MM.1S (cell line): ENCODE data around the gene ZBTB43.

Experiments
- DNase-seq: peaks from one replicate; pipeline ENCODE4 v3.0.0-alpha.2; 2015
- H2AFZ ChIP-seq: fragments of 300-600 bp; sonication (generic); 2 replicates; pipeline ENCODE4 v1.6.0; 2016; ENCODE audit warnings: antibody characterized with exemption, low read length
- H3F3A ChIP-seq: fragments of 300-600 bp; sonication (generic); 2 replicates; pipeline ENCODE4 v1.6.1; 2016; ENCODE audit warnings: mild to moderate bottlenecking, antibody characterized with exemption, low read length, moderate library complexity, mixed read lengths; ENCODE audit not compliant: insufficient read depth
- H3K27ac ChIP-seq: fragments of 300-600 bp; sonication (generic); 2 replicates; pipeline ENCODE4 v1.5.1; 2016; ENCODE audit warnings: mild to moderate bottlenecking, low read length
- H3K27me3 ChIP-seq: fragments of 300-600 bp; sonication (generic); replicated peaks from 2 replicates; pipeline ENCODE4 v1.6.0; 2016; ENCODE audit warnings: low read length; ENCODE audit not compliant: insufficient read depth
- H3K36me3 ChIP-seq: fragments of 300-600 bp; sonication (generic); replicated peaks from 2 replicates; pipeline ENCODE4 v1.6.1; 2016; ENCODE audit warnings: mild to moderate bottlenecking, low read length, mixed read lengths; ENCODE audit not compliant: insufficient read depth
- H3K4me1 ChIP-seq: fragments of 300-600 bp; sonication (generic); 2 replicates; pipeline ENCODE4 v1.6.1; 2016; ENCODE audit warnings: low read length, mixed read lengths
- H3K4me2 ChIP-seq: fragments of 300-600 bp; sonication (generic); 2 replicates; pipeline ENCODE4 v1.6.0; 2016; ENCODE audit warnings: low read depth, low read length
- H3K4me3 ChIP-seq: fragments of 300-600 bp; sonication (generic); 2 replicates; pipeline ENCODE4 v1.5.1; 2016; ENCODE audit warnings: low read length, mixed read lengths
- H3K79me2 ChIP-seq: fragments of 300-600 bp; sonication (generic); 2 replicates; pipeline ENCODE4 v1.6.1; 2016; ENCODE audit warnings: mixed run types, low read length, mixed read lengths
- H3K9ac ChIP-seq: fragments of 300-600 bp; sonication (generic); 2 replicates; pipeline ENCODE4 v1.6.1; 2016; ENCODE audit warnings: low read length, mixed read lengths
- H3K9me2 ChIP-seq: fragments of 300-600 bp; sonication (generic); replicated peaks from 2 replicates; pipeline ENCODE4 v1.6.1; 2016; ENCODE audit warnings: mild to moderate bottlenecking, low read length, mixed read lengths; ENCODE audit not compliant: insufficient read depth
- H3K9me3 ChIP-seq: fragments of 300-600 bp; sonication (generic); replicated peaks from 2 replicates; pipeline ENCODE4 v1.6.1; 2016; ENCODE audit warnings: mild to moderate bottlenecking, low read length, mixed read lengths; ENCODE audit not compliant: insufficient read depth
- H4K20me1 ChIP-seq: fragments of 300-600 bp; sonication (generic); 2 replicates; pipeline ENCODE4 v1.6.1; 2016; ENCODE audit warnings: mild to moderate bottlenecking, low read length, moderate library complexity, mixed read lengths; ENCODE audit not compliant: insufficient read depth
- CTCF ChIP-seq: fragments of 300-600 bp; sonication (generic); IDR thresholded peaks from 2 replicates; pipeline ENCODE4 v1.5.1; 2016; ENCODE audit warnings: antibody characterized with exemption, low read length, mixed read lengths
- EZH2 ChIP-seq: fragments of 300-600 bp; sonication (generic); optimal IDR thresholded peaks from 2 replicates; pipeline ENCODE3; 2017; ENCODE audit warnings: low read depth, mild to moderate bottlenecking, antibody characterized with exemption, low read length, mixed read lengths
- EZH2phosphoT487 ChIP-seq: fragments of 300-600 bp; sonication (generic); IDR thresholded peaks from 2 replicates; pipeline ENCODE4 v1.6.1; 2018; ENCODE audit warnings: antibody characterized with exemption, low read length

Gene ZBTB43

DNA sequence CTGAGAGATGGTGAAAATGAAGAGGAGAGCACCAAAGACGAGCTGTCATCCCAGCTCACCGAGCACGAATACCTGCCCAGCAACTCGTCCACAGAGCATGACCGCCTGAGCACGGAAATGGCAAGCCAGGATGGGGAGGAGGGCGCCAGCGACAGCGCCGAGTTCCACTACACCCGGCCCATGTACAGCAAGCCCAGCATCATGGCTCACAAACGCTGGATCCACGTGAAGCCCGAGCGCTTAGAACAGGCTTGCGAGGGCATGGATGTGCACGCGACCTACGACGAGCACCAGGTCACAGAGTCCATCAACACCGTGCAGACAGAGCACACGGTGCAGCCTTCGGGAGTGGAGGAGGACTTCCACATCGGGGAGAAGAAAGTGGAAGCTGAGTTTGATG lies 28.2 kb downstream of the ZBTB43 start:
- Histone ChIP-seq H2AFZ (no peak overlapping the region), H3K4me2 (no peak overlapping the region), H3K9ac (no peak overlapping the region), H3K27me3 (no peaks in the 10 kb centered on the region), H4K20me1 (no peaks in the 10 kb centered on the region), H3K9me3 (no peaks in the 10 kb centered on the region), H3K79me2 (peaks cover 66% of the 10 kb centered on the region), H3K27ac (no peak overlapping the region), H3K4me1 (0 out of 2 replicates have a peak, but pooled peaks cover 5% of the 10 kb centered on the region), H3K4me3 (no peak overlapping the region), H3F3A (no peaks in the 10 kb centered on the region), H3K36me3 (no peaks in the 10 kb centered on the region; the same call in 1 of the 2 replicates), H3K9me2 (no peaks in the 10 kb centered on the region)
- no peak for TF ChIP-seq EZH2phosphoT487
- no peak for TF ChIP-seq EZH2
- TF ChIP-seq CTCF = no peak
- no peak for DNase-seq

DNA sequence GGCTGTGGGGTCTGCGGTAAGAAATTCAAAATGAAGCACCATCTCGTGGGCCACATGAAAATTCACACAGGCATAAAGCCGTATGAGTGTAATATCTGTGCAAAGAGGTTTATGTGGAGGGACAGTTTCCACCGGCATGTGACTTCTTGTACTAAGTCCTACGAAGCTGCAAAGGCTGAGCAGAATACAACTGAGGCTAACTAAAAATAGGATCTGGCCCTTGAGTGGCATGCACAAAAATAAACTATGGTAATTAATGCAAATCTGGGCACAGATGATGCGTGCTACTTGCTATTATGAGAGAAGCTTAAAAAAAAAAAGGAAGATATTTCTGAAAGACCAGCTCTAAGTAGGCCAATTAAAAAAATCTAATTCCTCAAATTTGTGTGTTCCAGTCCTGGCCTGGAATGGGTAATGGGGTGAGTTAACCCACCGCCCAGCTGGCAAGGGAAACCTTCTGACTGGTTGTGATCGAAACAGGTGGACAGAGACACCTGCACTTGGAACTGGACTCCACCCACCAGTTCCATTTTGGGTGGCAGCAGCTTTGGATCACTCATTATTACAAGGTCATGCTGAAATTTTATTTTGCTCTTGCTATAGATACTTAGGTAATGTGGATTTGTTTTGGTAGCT lies 29.0 kb downstream of the ZBTB43 start:
- no peak overlapping the region for H3K4me2 ChIP-seq
- peaks cover 64% of the 10 kb centered on the region for H3K79me2 ChIP-seq
- H2AFZ ChIP-seq = no peak overlapping the region
- no peaks in the 10 kb centered on the region for H3F3A ChIP-seq
- H3K27me3 ChIP-seq = no peaks in the 10 kb centered on the region
- no peaks in the 10 kb centered on the region for H3K9me3 ChIP-seq
- H3K9me2 ChIP-seq = no peaks in the 10 kb centered on the region
- 0 out of 2 replicates have a peak, but pooled peaks cover 5% of the 10 kb centered on the region for H3K4me1 ChIP-seq
- no peaks in the 10 kb centered on the region; the same call in 1 of the 2 replicates for H3K36me3 ChIP-seq
- no peak for TF ChIP-seq CTCF
- no peak for TF ChIP-seq EZH2
- no peak for TF ChIP-seq EZH2phosphoT487
- H3K9ac ChIP-seq = no peak overlapping the region
- H4K20me1 ChIP-seq = no peaks in the 10 kb centered on the region
- no peak overlapping the region for H3K27ac ChIP-seq
- no peak for DNase-seq
- no peak overlapping the region for H3K4me3 ChIP-seq

GRCh38 chr9:126834672-126835071 lies 29.8 kb downstream of the ZBTB43 start:
- H4K20me1 ChIP-seq = no peaks in the 10 kb centered on the region

More at GRCh38 chr9:126834672-126835071, 29.8 kb downstream of the ZBTB43 start:
- peaks cover 58% of the 10 kb centered on the region for H3K79me2 ChIP-seq
- no peaks in the 10 kb centered on the region for H3K9me2 ChIP-seq
- H3K36me3 ChIP-seq = no peaks in the 10 kb centered on the region; the same call in 1 of the 2 replicates
- H3K4me3 ChIP-seq = no peak overlapping the region
- no peak overlapping the region for H3K27ac ChIP-seq
- DNase-seq = no peak
- H3K9me3 ChIP-seq = no peaks in the 10 kb centered on the region
- H3K9ac ChIP-seq = no peak overlapping the region
- TF ChIP-seq EZH2 (no peak), EZH2phosphoT487 (no peak), CTCF (no peak)
- no peaks in the 10 kb centered on the region for H3F3A ChIP-seq
- no peaks in the 10 kb centered on the region for H3K27me3 ChIP-seq
- H3K4me1 ChIP-seq = 0 out of 2 replicates have a peak, but pooled peaks cover 5% of the 10 kb centered on the region
- no peak overlapping the region for H2AFZ ChIP-seq
- no peak overlapping the region for H3K4me2 ChIP-seq
